Liver (tissue), 4 donors: ENCODE data around the gene SMIM45. TPM values are rescaled to one million over a fixed set of nuclear protein-coding genes. Genes with fewer than 3 reads are reported as not detected.

ENCODE experiments used
- polyA plus RNA-seq, 2 donors: library from polyadenylated mRNA; stranded (reverse) in 1 of 2; unstranded in 1 of 2; fragments of 200-250 nt in 1 of 2; fragments of >200 nt in 1 of 2; fragmentation: Nextera tagmentation in 1 of 2; extraction: Ambion mirVana in 1 of 2; gene quantifications; one replicate each; pipeline versions ENCODE4 v1.2.1 to v1.2.3, GENCODE V29; 2013 to 2015
- total RNA-seq, 2 donors: library from RNA; depleted of rRNA; stranded (reverse); fragments of >200 nt; gene quantifications; one replicate each; pipeline ENCODE4 v1.2.3, GENCODE V29; 2014
- donor health status: healthy.
- donor health status: healthy.
- donor health status: healthy.

Gene SMIM45

Other genes with a start within 250 kb of the SMIM45 start
- gene CCDC134, start 151.5 kb upstream of the SMIM45 start, total RNA-seq = 10 to 100 TPM; 10.7 to 13.2 TPM
- gene CCDC134, start 151.5 kb upstream of the SMIM45 start, polyA plus RNA-seq = 1 to 10 TPM; 2.0 TPM
- gene SREBF2, start 119.0 kb upstream of the SMIM45 start, total RNA-seq = 10 to 100 TPM; 60.0 to 69.6 TPM
- gene SREBF2, start 119.0 kb upstream of the SMIM45 start, polyA plus RNA-seq = 10 to 100 TPM; 18.3 to 54.5 TPM
- gene SHISA8, start 37.1 kb upstream of the SMIM45 start, total RNA-seq = not detected
- not detected for gene SHISA8, start 37.1 kb upstream of the SMIM45 start, polyA plus RNA-seq
- gene TNFRSF13C, start 25.3 kb upstream of the SMIM45 start, total RNA-seq = under 1 TPM; under 0.01 to 0.37 TPM
- under 1 TPM; 0.02 to 0.26 TPM for gene TNFRSF13C, start 25.3 kb upstream of the SMIM45 start, polyA plus RNA-seq
- gene CENPM, start 5.0 kb upstream of the SMIM45 start, total RNA-seq = 10 to 100 TPM in 1 of 2 donors, under 1 TPM in 1; 0.17 to 26.3 TPM
- 1 to 10 TPM; 1.7 to 2.9 TPM for gene CENPM, start 5.0 kb upstream of the SMIM45 start, polyA plus RNA-seq
- gene SEPTIN3, start 17.3 kb downstream of the SMIM45 start, total RNA-seq = under 1 TPM in 1 of 2 donors, not detected in 1; under 0.01 TPM
- gene SEPTIN3, start 17.3 kb downstream of the SMIM45 start, polyA plus RNA-seq = under 1 TPM; 0.04 to 0.07 TPM
- gene WBP2NL, start 46.6 kb downstream of the SMIM45 start, total RNA-seq = under 1 TPM; 0.33 to 0.50 TPM
- under 1 TPM; 0.12 to 0.18 TPM for gene WBP2NL, start 46.6 kb downstream of the SMIM45 start, polyA plus RNA-seq
- 10 to 100 TPM; 28.4 to 33.9 TPM for gene NAGA, start 118.7 kb downstream of the SMIM45 start, total RNA-seq
- gene NAGA, start 118.7 kb downstream of the SMIM45 start, polyA plus RNA-seq = 10 to 100 TPM; 12.8 to 19.4 TPM
- 1 to 10 TPM; 1.8 to 5.1 TPM for gene PHETA2, start 122.1 kb downstream of the SMIM45 start, total RNA-seq
- 1 to 10 TPM in 1 of 2 donors, under 1 TPM in 1; 0.89 to 1.3 TPM for gene PHETA2, start 122.1 kb downstream of the SMIM45 start, polyA plus RNA-seq
- gene SMDT1, start 127.5 kb downstream of the SMIM45 start, total RNA-seq = 1 to 10 TPM; 7.2 to 8.9 TPM
- gene SMDT1, start 127.5 kb downstream of the SMIM45 start, polyA plus RNA-seq = 100 to 1,000 TPM in 1 of 2 donors, 10 to 100 TPM in 1; 70.9 to 115 TPM
- 10 to 100 TPM; 43.7 to 45.4 TPM for gene NDUFA6, start 138.6 kb downstream of the SMIM45 start, total RNA-seq
- gene NDUFA6, start 138.6 kb downstream of the SMIM45 start, polyA plus RNA-seq = 100 to 1,000 TPM in 1 of 2 donors, 10 to 100 TPM in 1; 67.7 to 235 TPM
- gene CYP2D6, start 178.7 kb downstream of the SMIM45 start, total RNA-seq = 100 to 1,000 TPM in 1 of 2 donors, 10 to 100 TPM in 1; 23.8 to 236 TPM
- gene CYP2D6, start 178.7 kb downstream of the SMIM45 start, polyA plus RNA-seq = 100 to 1,000 TPM; 175 to 486 TPM